SK-N-SH (cell line): ENCODE results near the gene RAB34.

Experiments
- CTCF ChIP-seq: fragments of 200-600 bp; sonication (generic); IDR thresholded peaks from 2 replicates; pipeline ENCODE4 v1.6.1; 2017; ENCODE audit warnings: antibody characterized with exemption, mild to moderate bottlenecking, moderate library complexity
- EP300 ChIP-seq, 2 experiments: IDR thresholded peaks; 2 replicates each; pipeline versions ENCODE4 v1.4.0 to v1.6.1; 2012; ENCODE audit warnings: borderline replicate concordance in 1 of 2, low read depth in 1 of 2, low read length in 1 of 2
- EZH2phosphoT487 ChIP-seq: fragments of 200-600 bp; sonication (generic); IDR thresholded peaks from 2 replicates; pipeline ENCODE4 v1.6.1; 2017; ENCODE audit warnings: low read depth, mixed run types, mild to moderate bottlenecking, antibody characterized with exemption, moderate library complexity, borderline replicate concordance
- FOXM1 ChIP-seq: IDR thresholded peaks from 2 replicates; pipeline ENCODE4 v1.4.0; 2012; ENCODE audit warnings: low read depth, mild to moderate bottlenecking
- GATA2 ChIP-seq: sonication (generic); formaldehyde crosslinking; IDR thresholded peaks from 2 replicates; pipeline ENCODE4 v1.5.0; 2020; ENCODE audit warnings: mild to moderate bottlenecking, missing genetic modification reagents
- JUND ChIP-seq: IDR thresholded peaks from 2 replicates; pipeline ENCODE4 v1.4.0; 2012
- POLR2AphosphoS5 ChIP-seq: IDR thresholded peaks from 2 replicates; pipeline ENCODE4 v1.6.1; 2012; ENCODE audit warnings: low read depth, low read length
- RAD21 ChIP-seq: IDR thresholded peaks from 2 replicates; pipeline ENCODE4 v1.6.1; 2012; ENCODE audit warnings: mild to moderate bottlenecking, low read length
- REST ChIP-seq: IDR thresholded peaks from 2 replicates; pipeline ENCODE4 v1.6.1; 2012; ENCODE audit warnings: mild to moderate bottlenecking, low read depth, low read length, moderate library complexity
- TCF12 ChIP-seq: IDR thresholded peaks from 2 replicates; pipeline ENCODE4 v1.4.0; 2012
- TEAD4 ChIP-seq: IDR thresholded peaks from 2 replicates; pipeline ENCODE4 v1.4.0; 2012; ENCODE audit warnings: mild to moderate bottlenecking, borderline replicate concordance; ENCODE audit not compliant: insufficient read depth

- TF ChIP-seq EZH2phosphoT487: no peak
- no peak for TF ChIP-seq CTCF
- no peak for TF ChIP-seq EP300 (IDR thresholded peaks at IDR 0.05; ENCODE audit: borderline replicate concordance in 1 of 2, low read depth in 1 of 2, low read length in 1 of 2)
- no peak for TF ChIP-seq FOXM1
- no peak for TF ChIP-seq GATA2
- no peak for TF ChIP-seq REST
- TF ChIP-seq JUND: no peak
- TF ChIP-seq RAD21: no peak
- TF ChIP-seq POLR2AphosphoS5: no peak
- no peak for TF ChIP-seq TCF12
- no peak for TF ChIP-seq TEAD4
These were observed 2.5 kb downstream of the RAB34 start for GRCh38 chr17:28715217-28715616.
